Left kidney (tissue), 2 donors: ENCODE data around the gene DAPK1. TPM values are rescaled to one million over a fixed set of nuclear protein-coding genes. Genes with fewer than 3 reads are reported as not detected.

Experiments used
- DNase-seq: peaks from one replicate; pipeline ENCODE4 v3.0.0-alpha.2; 2013
- polyA plus RNA-seq: library from polyadenylated mRNA; unstranded; fragments of 120-200 nt; gene quantifications from one replicate; pipeline ENCODE4 v1.2.1, GENCODE V29; 2013; ENCODE audit not compliant: insufficient read length

Gene DAPK1
- polyA plus RNA-seq, 1 donor = 92.1 TPM

DNA sequence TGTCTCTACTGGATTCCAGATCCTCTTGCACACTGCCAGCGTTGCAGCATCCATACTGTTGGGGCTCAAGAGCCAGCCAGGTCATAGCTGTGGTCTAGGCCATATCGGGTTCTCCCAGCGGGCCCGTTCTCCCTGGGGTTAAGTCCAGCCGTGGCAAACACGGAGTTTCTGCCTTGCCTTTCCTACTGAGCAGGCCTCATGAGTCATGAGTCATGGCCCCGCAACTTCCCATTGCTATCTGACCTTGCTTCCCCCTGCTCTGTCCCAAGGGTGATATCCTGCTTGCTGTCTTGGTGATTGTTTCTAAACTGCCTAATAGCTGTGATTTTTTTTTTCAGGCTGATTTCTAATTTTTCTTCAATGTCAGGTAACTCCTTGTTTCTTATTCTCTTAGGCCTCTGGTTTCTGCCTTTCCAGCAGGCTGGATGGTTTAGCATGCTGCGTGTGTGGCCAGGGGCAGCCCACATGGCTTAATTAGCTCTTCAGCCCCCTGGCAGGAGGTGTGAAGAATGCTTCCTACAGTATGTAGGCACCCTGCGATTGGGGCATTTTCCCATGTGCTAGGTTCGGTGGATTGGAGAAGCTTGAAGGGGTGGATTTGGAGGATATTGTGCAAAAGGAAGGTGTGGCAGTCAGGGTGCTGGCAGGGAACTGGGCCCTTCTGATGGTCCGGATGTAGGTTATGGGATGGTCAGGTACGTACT lies 18.7 kb downstream of the DAPK1 start:
- no peak for DNase-seq

DNA sequence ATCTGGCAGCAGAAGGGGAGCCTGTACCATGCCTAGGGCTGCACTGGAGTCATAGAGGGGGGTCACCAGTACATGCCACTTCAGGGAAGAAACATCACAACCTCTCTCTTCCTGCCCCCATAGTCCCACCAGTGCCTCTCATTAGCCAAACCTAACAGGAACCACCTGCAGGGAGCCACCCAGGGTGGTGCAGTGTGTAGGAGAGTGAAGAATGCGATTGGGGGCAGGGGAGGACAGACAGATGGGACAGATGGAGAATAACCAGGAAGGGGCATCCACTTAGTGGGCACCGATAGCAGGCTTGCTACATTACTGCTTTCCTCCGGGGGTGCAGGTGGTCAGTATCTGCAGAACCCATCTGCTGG lies 19.2 kb downstream of the DAPK1 start:
- no peak for DNase-seq

- no peak for DNase-seq
Measured at GRCh38 chr9:87517732-87518131, 20.1 kb downstream of the DAPK1 start.

- DNase-seq = no peak
Measured at GRCh38 chr9:87518702-87519335, 21.2 kb downstream of the DAPK1 start.

- no peak for DNase-seq
Measured at GRCh38 chr9:87519461-87519860, 21.8 kb downstream of the DAPK1 start.

DNA sequence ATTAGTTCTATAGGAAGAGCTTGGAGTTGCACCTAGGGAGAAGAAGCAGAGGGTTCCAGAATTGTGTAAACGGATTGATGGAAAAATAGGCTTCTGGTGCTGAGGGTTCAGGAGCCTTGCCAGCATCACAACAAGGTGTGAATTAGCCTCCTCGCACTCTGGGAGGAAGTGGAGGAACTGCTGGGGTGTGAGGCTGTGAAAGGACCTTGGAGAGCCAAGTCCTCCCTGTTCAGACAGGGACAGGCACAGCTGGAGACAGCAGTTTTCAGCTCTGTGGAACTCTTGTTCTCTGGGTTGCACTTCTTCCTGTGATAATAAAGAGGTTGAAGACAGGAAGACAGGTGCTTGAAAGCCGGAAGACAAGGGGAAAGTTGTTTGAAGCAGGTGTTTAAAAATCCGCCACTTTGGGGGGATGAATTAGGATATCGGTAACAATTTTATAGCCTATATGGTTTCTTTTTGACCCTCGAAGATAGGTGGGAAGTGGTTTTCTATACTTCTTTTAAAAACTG lies 22.6 kb downstream of the DAPK1 start:
- DNase-seq = no peak

DNA sequence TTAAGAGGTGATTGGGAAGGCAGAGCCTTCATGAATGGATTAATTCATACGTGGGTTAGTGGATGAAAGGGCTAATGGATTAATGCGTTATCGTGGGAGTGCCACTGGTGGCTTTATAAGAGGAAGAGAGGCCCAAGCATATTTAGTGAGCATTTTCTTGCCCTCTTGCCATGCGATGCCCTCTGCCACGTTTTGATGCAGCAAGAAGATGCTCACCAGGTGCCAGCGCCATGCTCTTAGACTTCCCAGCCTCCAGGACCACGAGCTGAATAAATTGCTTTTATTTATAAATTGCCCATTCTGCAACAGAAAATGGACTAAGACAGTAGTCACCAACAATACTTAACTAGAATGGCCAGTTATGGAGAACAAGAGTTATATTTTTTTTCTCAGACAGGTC lies 24.2 kb downstream of the DAPK1 start:
- DNase-seq = no peak

- DNase-seq = no peak
Measured at GRCh38 chr9:87524061-87524460, 26.4 kb downstream of the DAPK1 start.

DNA sequence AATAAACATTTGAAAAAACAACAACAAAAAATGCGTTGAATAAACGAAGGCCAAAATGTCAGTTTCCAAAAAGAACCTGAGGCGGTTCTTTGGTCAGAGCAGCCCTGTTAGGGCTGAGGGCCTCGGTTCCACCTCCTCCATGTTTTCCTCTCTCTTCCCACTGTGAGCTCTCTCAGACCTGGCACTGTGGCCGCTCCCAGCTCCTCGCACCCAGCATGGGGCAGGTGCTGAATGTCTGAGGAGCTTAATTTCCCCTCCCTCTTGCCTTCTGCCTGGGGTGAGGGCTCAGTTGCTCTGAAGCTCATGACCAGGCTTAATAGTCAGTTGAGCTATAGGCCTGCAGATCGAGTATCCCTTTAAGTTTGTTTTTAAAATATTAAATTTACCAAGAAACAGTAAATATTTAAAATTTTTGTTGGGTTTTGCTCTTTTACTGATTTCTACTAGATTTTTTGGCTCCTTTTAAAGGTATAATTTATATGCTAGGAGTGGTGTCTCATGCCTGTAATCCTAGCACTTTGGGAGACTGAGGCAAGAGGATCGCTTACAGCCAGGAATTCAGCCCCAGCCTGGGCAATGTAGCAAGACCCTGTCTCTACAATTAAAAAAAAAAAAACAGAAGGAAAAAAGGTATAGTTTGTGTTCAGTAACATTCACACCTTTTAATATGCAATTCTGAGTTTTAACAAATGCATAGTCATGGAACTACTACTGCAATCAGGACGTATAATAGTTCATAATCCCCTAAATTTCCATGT lies 28.1 kb downstream of the DAPK1 start:
- DNase-seq = no peak

DNA sequence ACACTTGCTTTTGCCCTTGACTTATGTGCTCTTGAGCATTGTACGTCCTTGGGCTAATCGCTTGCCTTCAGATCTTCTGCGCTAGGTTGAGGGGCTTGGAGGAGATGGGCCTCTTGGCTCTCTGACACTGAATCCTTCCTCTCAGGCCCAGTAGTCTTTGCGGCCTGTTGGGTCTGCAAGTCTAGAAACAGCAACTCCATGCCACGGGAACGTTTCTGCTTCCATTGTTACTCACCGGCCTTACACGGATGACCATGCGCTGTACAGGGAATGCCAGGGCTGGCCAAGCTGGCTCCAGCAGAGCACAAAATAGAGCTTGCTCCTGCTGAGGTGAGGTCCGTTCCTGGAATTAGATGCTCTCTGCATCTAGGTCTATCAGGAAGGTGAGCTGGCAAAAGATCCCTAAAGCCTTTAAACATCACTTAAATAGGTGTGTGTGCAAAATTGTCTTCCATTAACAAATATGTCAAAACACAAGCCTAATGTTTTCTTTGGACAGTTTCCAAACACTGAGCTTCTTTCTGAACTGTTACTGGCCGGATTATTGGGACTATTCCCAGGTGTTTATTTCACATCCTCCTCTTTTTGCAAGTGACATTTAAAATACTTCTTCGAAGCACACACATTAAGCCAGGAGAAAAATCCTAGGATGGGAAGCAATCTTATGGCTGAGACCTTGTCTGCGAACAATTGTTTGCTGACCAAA lies 29.7 kb downstream of the DAPK1 start:
- DNase-seq = no peak

GRCh38 chr9:87528969-87529368 lies 31.3 kb downstream of the DAPK1 start:
- DNase-seq = no peak

- DNase-seq = no peak
Measured at GRCh38 chr9:87529671-87530070, 32.0 kb downstream of the DAPK1 start.

DNA sequence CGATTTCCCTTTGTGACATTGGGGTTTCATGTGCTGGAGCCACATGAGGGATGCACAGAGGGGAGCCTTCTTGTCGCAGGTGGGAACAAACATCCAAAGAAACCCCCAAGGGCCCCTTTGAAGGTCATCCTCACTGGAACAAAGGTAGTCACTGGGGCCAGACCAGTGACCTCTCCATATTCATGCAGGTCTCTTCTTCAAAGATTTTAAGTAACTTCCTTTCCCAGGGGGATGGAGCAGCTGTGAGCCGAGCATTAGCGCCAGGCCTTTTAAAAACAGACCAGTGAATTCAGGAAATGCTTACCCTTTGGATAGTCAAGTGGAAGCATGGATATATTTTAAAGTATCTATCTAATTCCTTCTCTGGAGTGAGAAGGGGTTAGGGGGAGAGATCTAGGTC lies 33.0 kb downstream of the DAPK1 start:
- no peak for DNase-seq

- DNase-seq = no peak
Measured at GRCh38 chr9:87531370-87532295, 34.0 kb downstream of the DAPK1 start.

DNA sequence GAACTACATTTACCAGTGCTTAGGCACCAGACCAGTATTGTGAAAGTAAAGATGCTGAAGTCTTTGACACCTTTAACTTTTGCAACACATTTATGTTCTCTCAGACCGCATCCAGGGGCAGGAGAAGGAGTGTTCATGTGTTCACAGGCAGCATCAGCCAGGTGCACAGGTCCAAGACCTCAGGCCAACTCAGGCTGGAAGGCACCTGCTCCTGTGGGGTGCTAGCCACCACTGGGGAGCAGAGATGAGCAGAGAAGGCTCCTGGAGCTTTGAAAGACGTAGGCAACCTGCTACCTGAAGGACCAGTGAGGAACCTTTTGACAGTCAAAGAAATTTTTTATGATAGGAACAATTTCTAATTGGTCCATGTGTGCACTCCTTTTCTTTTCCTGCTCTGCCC lies 35.6 kb downstream of the DAPK1 start:
- no peak for DNase-seq

DNA sequence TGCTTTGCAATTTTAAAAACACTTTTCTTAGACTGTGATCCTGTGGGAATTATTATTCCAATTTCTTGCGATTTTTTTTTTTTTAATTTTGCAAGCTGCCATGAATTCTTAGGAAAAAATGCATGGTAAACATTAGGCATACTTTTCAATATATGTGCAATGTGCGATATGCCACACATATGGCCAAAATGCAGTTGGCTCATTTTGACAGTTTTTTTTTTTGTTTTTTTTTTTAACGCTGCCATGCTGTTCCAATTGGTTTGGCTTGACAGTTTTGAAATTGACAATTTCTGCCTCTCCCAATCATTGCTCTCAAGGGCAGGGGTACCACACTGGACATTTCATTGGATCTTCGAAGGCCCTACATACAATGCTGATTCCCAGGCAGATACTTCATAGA lies 36.4 kb downstream of the DAPK1 start:
- DNase-seq = no peak

DNA sequence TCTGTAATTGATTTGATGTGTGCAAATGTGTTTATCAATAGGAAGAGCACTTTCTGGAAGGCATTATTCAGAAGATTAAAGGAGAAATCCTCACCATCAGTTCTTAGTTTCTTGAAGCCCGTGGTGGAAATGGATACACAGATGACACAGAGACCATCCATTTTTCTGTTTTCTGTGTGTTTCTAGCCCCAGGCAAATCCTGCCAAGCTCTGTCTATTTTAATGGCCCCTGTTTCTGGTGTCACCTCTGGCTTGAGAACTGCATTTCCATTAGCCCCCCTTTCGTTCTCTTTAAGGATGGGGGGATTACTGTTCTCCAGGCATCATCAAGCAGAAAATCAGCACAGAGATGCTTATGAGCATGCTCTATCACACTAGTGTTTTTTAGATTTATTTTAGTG lies 37.3 kb downstream of the DAPK1 start:
- DNase-seq = no peak

DNA sequence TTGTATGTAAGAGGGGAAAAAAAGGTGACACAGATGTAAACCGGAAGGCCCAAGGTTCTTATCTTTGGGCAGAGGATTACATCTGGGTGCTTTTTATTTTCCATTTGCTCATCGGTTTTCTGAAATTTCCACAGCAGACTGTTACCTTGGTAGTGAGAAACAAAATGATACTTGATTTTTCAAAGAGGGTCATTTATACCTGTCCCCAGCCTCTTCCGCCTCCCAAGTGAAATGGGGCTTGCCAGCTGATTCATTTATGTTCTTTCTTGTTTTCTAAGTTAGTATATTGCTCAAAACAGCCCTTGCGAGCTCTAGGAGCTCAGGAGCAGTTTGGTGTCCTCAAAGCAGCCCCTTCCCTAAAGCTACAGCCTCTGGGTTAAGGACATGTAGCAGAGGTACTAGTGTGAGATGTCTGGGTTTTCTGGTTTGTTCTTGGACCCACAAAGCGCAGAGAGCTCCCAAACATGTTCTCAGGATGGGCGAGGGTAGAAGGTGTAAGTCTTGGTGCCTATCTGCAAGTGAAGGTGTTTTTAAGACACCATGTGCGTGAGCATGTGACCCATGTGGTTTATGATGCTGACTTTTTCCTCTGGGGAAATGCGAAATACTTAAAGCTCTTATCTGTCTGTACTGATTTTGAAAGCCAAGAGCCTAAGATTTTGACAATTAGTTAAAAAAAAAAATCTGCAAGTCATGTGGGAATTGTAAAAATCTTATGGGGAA lies 38.3 kb downstream of the DAPK1 start:
- no peak for DNase-seq

DNA sequence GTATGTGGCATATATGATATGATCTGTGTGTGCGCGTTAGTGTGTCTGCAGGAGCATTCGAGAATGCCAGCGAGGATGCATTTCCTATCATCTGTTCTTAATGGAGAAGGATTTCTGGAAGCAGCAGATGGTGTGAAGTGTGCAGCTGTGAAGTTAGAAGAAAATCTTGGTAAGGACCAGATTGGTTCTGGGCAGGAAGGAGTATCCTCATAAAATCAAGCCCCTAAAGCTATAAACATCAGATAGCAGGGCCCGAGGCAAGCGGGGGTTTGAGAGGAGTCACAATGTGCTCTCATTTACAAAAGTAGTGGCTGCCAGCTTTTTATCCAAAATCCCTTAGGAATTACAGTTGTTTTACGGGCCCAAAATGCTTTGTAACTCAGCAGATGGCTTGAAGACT lies 40.0 kb downstream of the DAPK1 start:
- no peak for DNase-seq

DNA sequence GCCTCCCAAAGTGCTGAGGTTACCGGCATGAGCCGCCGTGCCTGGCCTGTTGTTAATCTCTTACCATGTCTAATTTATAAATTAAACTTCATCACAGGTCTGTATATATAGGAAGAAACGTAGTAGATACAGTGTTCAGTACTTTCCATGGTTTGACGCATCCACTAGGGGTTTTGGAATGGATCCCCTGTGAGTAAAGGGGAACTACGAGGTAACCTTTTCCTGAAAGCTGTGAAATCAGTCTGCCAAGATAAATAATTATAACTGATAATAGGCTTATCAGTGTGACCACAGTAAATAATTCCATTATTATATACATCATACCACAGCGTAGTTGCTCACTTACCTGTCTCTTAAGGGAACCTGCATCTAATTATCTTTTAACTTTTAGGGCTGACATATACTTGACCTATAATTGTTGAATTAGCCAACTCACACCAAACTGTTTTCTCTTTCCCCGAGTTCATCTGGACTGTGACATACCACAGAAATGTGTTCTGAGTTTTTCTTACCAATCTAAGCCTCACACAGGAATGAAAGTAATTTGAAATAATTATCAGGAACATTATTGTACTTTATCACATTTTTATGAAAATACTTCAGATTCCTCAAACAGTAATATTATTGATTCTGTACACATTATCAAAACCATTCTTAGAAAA lies 42.9 kb downstream of the DAPK1 start:
- DNase-seq = no peak
